HG03342 (cell line): ENCODE data around the gene RNF213.

ENCODE experiments used
- ATAC-seq: cut with Tn5 transposase; IDR thresholded peaks from one replicate; pipeline ENCODE4 v1.9.1; 2021; ENCODE audit warnings: mild to moderate bottlenecking, moderate library complexity; ENCODE audit not compliant: unreplicated experiment

Gene RNF213

GRCh38 chr17:80347536-80347935 is 86.9 kb downstream of the RNF213 start:
- no peak for ATAC-seq

GRCh38 chr17:80347948-80348351 is 87.3 kb downstream of the RNF213 start:
- no peak for ATAC-seq

GRCh38 chr17:80348551-80349150 is 88.0 kb downstream of the RNF213 start:
- no peak for ATAC-seq

- ATAC-seq: no peak
Measured at GRCh38 chr17:80349151-80349651, 88.5 kb downstream of the RNF213 start.

- no peak for ATAC-seq
Measured at GRCh38 chr17:80349751-80350150, 89.1 kb downstream of the RNF213 start.

- ATAC-seq: no peak
Measured at GRCh38 chr17:80352216-80352895, 91.7 kb downstream of the RNF213 start.

- no peak for ATAC-seq
Measured at GRCh38 chr17:80352991-80353665, 92.5 kb downstream of the RNF213 start.

GRCh38 chr17:80353718-80354275 is 93.1 kb downstream of the RNF213 start:
- no peak for ATAC-seq

- no peak for ATAC-seq
Measured at GRCh38 chr17:80354336-80354735, 93.7 kb downstream of the RNF213 start.

GRCh38 chr17:80356231-80356856 is 95.7 kb downstream of the RNF213 start:
- ATAC-seq: no peak

- no peak for ATAC-seq
Measured at GRCh38 chr17:80358131-80358530, 97.5 kb downstream of the RNF213 start.

GRCh38 chr17:80358861-80359260 is 98.2 kb downstream of the RNF213 start:
- no peak for ATAC-seq

- no peak for ATAC-seq
Measured at GRCh38 chr17:80359422-80360110, 98.9 kb downstream of the RNF213 start.

- no peak for ATAC-seq
Measured at GRCh38 chr17:80360396-80360795, 99.7 kb downstream of the RNF213 start.

GRCh38 chr17:80361495-80362220 is 101.0 kb downstream of the RNF213 start:
- no peak for ATAC-seq

GRCh38 chr17:80362428-80363119 is 101.9 kb downstream of the RNF213 start:
- ATAC-seq: no peak

- no peak for ATAC-seq
Measured at GRCh38 chr17:80363120-80363515, 102.5 kb downstream of the RNF213 start.

GRCh38 chr17:80363518-80364090 is 103.0 kb downstream of the RNF213 start:
- no peak for ATAC-seq

- ATAC-seq: no peak
Measured at GRCh38 chr17:80364091-80364691, 103.5 kb downstream of the RNF213 start.
